ENCODE results near the gene KBTBD8.

KBTBD8 gene

GRCh38 chr3:66962664-66963063 is 35.4 kb upstream of the KBTBD8 start:
- ATAC-seq: no peak
- no peak for TF ChIP-seq ESRRG (CRISPR knock-in tag; IDR thresholded peaks at IDR 0.05)
- no peak for TF ChIP-seq ZFP3 (CRISPR knock-in tag; IDR thresholded peaks at IDR 0.05)
- TF ChIP-seq PPARA (CRISPR knock-in tag; IDR thresholded peaks at IDR 0.05; ENCODE audit: borderline replicate concordance): no peak
- no peak for TF ChIP-seq TCF4 (CRISPR knock-in tag; IDR thresholded peaks at IDR 0.05; ENCODE audit: borderline replicate concordance)
- TF ChIP-seq CREB5 (CRISPR knock-in tag; IDR thresholded peaks at IDR 0.05; ENCODE audit: low read depth): no peak
- no peak for TF ChIP-seq ARNTL (CRISPR knock-in tag; IDR thresholded peaks at IDR 0.05; ENCODE audit: borderline replicate concordance, low read depth)
- no peak for TF ChIP-seq TOX (CRISPR knock-in tag; IDR thresholded peaks at IDR 0.05; ENCODE audit: borderline replicate concordance)
- TF ChIP-seq GLIS3 (CRISPR knock-in tag; IDR thresholded peaks at IDR 0.05): no peak
- TF ChIP-seq SNAI2 (CRISPR knock-in tag; IDR thresholded peaks at IDR 0.05): no peak
- TF ChIP-seq, protein P1, sequence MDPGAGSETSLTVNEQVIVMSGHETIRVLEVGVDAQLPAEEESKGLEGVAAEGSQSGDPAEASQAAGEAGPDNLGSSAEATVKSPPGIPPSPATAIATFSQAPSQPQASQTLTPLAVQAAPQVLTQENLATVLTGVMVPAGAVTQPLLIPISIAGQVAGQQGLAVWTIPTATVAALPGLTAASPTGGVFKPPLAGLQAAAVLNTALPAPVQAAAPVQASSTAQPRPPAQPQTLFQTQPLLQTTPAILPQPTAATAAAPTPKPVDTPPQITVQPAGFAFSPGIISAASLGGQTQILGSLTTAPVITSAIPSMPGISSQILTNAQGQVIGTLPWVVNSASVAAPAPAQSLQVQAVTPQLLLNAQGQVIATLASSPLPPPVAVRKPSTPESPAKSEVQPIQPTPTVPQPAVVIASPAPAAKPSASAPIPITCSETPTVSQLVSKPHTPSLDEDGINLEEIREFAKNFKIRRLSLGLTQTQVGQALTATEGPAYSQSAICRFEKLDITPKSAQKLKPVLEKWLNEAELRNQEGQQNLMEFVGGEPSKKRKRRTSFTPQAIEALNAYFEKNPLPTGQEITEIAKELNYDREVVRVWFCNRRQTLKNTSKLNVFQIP (CRISPR knock-in tag; IDR thresholded peaks at IDR 0.05; ENCODE audit: borderline replicate concordance, low read depth): no peak
- no peak for TF ChIP-seq CSRNP3 (CRISPR knock-in tag; IDR thresholded peaks at IDR 0.05)
- TF ChIP-seq BACH2 (CRISPR knock-in tag; IDR thresholded peaks at IDR 0.05; ENCODE audit: borderline replicate concordance): no peak
- TF ChIP-seq ISL1 (CRISPR knock-in tag; IDR thresholded peaks at IDR 0.05): no peak
- no peak for TF ChIP-seq RARB (CRISPR knock-in tag; IDR thresholded peaks at IDR 0.05)
- TF ChIP-seq ZC3H10 (CRISPR knock-in tag; IDR thresholded peaks at IDR 0.05): no peak
- TF ChIP-seq ZNF8 (CRISPR knock-in tag; IDR thresholded peaks at IDR 0.05): no peak

DNA sequence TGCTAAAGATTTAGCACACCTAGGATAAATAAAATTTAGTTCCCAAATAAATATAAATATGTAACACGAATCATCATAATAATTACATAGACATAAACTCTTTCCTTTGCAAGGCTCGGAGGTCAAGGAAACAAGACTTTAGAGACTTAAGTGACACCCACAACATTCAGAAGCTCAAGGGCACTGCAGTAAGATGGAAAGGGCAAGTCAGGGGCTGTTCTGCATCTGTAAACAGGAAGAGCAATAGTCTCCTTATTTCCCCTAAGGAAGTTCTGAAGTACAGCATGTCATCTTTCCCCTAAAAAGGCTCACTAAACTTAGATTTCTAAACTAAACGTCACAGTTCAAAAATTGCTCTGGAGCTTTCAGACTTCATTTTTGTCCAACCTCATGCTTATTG is 26.9 kb upstream of the KBTBD8 start:
- no peak for ATAC-seq
- TF ChIP-seq CSRNP3 (CRISPR knock-in tag; IDR thresholded peaks at IDR 0.05): no peak
- no peak for TF ChIP-seq CSDC2 (CRISPR knock-in tag; IDR thresholded peaks at IDR 0.05)
- no peak for TF ChIP-seq ISL1 (CRISPR knock-in tag; IDR thresholded peaks at IDR 0.05)
- no peak for TF ChIP-seq ZNF565 (CRISPR knock-in tag; conservative IDR thresholded peaks at IDR 0.05; ENCODE audit: low read depth)
- no peak for TF ChIP-seq PPARA (CRISPR knock-in tag; IDR thresholded peaks at IDR 0.05; ENCODE audit: borderline replicate concordance)
- no peak for TF ChIP-seq RARB (CRISPR knock-in tag; IDR thresholded peaks at IDR 0.05)
- TF ChIP-seq GLIS3 (CRISPR knock-in tag; IDR thresholded peaks at IDR 0.05): no peak
- TF ChIP-seq ZNF70 (CRISPR knock-in tag; IDR thresholded peaks at IDR 0.05): no peak
- no peak for TF ChIP-seq OSR1 (CRISPR knock-in tag; IDR thresholded peaks at IDR 0.05)
- TF ChIP-seq, protein P1 (CRISPR knock-in tag; IDR thresholded peaks at IDR 0.05; ENCODE audit: borderline replicate concordance, low read depth): no peak
- TF ChIP-seq ZFP3 (CRISPR knock-in tag; IDR thresholded peaks at IDR 0.05): no peak
- TF ChIP-seq ARNTL (CRISPR knock-in tag; IDR thresholded peaks at IDR 0.05; ENCODE audit: borderline replicate concordance, low read depth): no peak
- TF ChIP-seq TCF4 (CRISPR knock-in tag; IDR thresholded peaks at IDR 0.05; ENCODE audit: borderline replicate concordance): no peak
- TF ChIP-seq, protein P2, sequence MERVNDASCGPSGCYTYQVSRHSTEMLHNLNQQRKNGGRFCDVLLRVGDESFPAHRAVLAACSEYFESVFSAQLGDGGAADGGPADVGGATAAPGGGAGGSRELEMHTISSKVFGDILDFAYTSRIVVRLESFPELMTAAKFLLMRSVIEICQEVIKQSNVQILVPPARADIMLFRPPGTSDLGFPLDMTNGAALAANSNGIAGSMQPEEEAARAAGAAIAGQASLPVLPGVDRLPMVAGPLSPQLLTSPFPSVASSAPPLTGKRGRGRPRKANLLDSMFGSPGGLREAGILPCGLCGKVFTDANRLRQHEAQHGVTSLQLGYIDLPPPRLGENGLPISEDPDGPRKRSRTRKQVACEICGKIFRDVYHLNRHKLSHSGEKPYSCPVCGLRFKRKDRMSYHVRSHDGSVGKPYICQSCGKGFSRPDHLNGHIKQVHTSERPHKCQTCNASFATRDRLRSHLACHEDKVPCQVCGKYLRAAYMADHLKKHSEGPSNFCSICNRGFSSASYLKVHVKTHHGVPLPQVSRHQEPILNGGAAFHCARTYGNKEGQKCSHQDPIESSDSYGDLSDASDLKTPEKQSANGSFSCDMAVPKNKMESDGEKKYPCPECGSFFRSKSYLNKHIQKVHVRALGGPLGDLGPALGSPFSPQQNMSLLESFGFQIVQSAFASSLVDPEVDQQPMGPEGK (CRISPR knock-in tag; IDR thresholded peaks at IDR 0.05; ENCODE audit: borderline replicate concordance): no peak
- no peak for TF ChIP-seq ZFP30 (CRISPR knock-in tag; IDR thresholded peaks at IDR 0.05)

All from SK-N-SH treated with all-trans-retinoic acid at 6 μM for 48 hours (cell line).